Measurements from ENCODE around the gene KLHL20. TPM values are rescaled to one million over a fixed set of nuclear protein-coding genes. Genes with fewer than 3 reads are reported as not detected.

Gene KLHL20
- total and polyA plus RNA-seq, 2 of the 8 experiments (the other 6 are each of a cell fraction or from before 2014, with no cell fraction given), result 4.9 to 12.3 TPM

GRCh38 chr1:173744651-173745050 lies 29.9 kb downstream of the KLHL20 start:
- Histone ChIP-seq H4K8ac (ENCODE audit: extremely low read depth, insufficient read depth, low read length) (no peak overlapping the region), H3K23ac (ENCODE audit: insufficient read length) (no peak overlapping the region), H2AFZ (ENCODE audit: low read length) (no peak overlapping the region), H2BK20ac (ENCODE audit: low read length) (no peak overlapping the region), H2BK120ac (replicated peaks; ENCODE audit: low read depth, low read length) (no peak overlapping the region), H3K79me2 (ENCODE audit: control insufficient read depth in 1 of 2, insufficient read depth in 2 of 2, low read length in 2 of 2) (peaks cover 0 to 2% of the 10 kb centered on the region in 2 experiments; a peak in 1 of 4 replicates), H3K18ac (ENCODE audit: extremely low read depth, low read length) (no peak overlapping the region), H2AK5ac (ENCODE audit: low read depth, low read length) (no peak overlapping the region), H3K4me3 (ENCODE audit: extremely low read depth in 1 of 4, insufficient read depth in 2 of 4, low read depth in 3 of 4, low read length in 4 of 4) (no peak overlapping the region), H3K56ac (replicated peaks; ENCODE audit: insufficient read length, low read depth, low read length) (no peak overlapping the region), H3K9me3 (ENCODE audit: insufficient read depth in 2 of 2, low read depth in 1 of 2, low read length in 1 of 2) (no peaks in the 10 kb centered on the region), H2BK12ac (ENCODE audit: low read depth, low read length) (no peak overlapping the region), H3K4me2 (ENCODE audit: insufficient read depth in 1 of 2, low read depth in 2 of 2, low read length in 2 of 2) (no peak overlapping the region), H3K4me1 (replicated peaks in 1 of 4; ENCODE audit: control insufficient read depth in 3 of 4, insufficient read depth in 4 of 4, low read length in 3 of 4) (no peaks in the 10 kb centered on the region), H3K36me3 (ENCODE audit: control insufficient read depth in 2 of 4, insufficient read depth in 4 of 4, low read length in 3 of 4) (no peaks in the 10 kb centered on the region), H3K14ac (ENCODE audit: insufficient read length) (no peak overlapping the region), H3K27me3 (replicated peaks in 1 of 4; ENCODE audit: control insufficient read depth in 3 of 4, extremely low read depth in 1 of 4, insufficient read depth in 3 of 4, low read length in 3 of 4) (no peaks in the 10 kb centered on the region), H3K23me2 (ENCODE audit: low read depth, low read length) (no peaks in the 10 kb centered on the region), H4K20me1 (replicated peaks in 1 of 2; ENCODE audit: control insufficient read depth in 1 of 2, insufficient read depth in 2 of 2, low read length in 2 of 2) (no peaks in the 10 kb centered on the region), H3K9ac (replicated peaks in 1 of 4; ENCODE audit: extremely low read depth in 1 of 4, low read depth in 3 of 4, low read length in 3 of 4) (no peak overlapping the region), H2BK5ac (ENCODE audit: low read depth, low read length) (no peak overlapping the region), H3K4ac (replicated peaks; ENCODE audit: insufficient read length, low read depth, low read length) (no peak overlapping the region), H3K79me1 (ENCODE audit: low read depth, low read length) (no peaks in the 10 kb centered on the region), H3K27ac (ENCODE audit: low read depth, low read length) (no peak overlapping the region), H4K91ac (replicated peaks; ENCODE audit: insufficient read length, low read length) (no peak overlapping the region), H4K5ac (ENCODE audit: insufficient read length, low read depth, low read length) (no peak overlapping the region), H2BK15ac (ENCODE audit: low read length) (no peak overlapping the region)
- DNase-seq (ENCODE audit: low read depth in 1 of 2, low spot score in 2 of 2) (no peak), FAIRE-seq (no peak)
- POLR2A ChIA-PET (ENCODE audit: partially characterized antibody), result no interaction called here
- CTCF ChIA-PET (ENCODE audit: partially characterized antibody), result no interaction called here
- TF ChIP-seq BRCA1 (IDR thresholded peaks at IDR 0.05; ENCODE audit: low read depth, low read length) (no peak), TAF7 (optimal IDR thresholded peaks at IDR 0.05; ENCODE audit: borderline replicate concordance, low read depth, low read length) (no peak), TAF1 (IDR thresholded peaks at IDR 0.05; ENCODE audit: low read depth, low read length) (no peak), GTF2F1 (IDR thresholded peaks at IDR 0.05; ENCODE audit: borderline replicate concordance, low read depth, low read length) (no peak), PHF8 (conservative IDR thresholded peaks at IDR 0.05; ENCODE audit: low read depth, low read length) (no peak), CHD2 (IDR thresholded peaks at IDR 0.05; ENCODE audit: low read length) (no peak), KDM5A (IDR thresholded peaks at IDR 0.05; ENCODE audit: low read length) (no peak), EGR1 (IDR thresholded peaks at IDR 0.05; ENCODE audit: borderline replicate concordance, low read depth, low read length) (no peak)
- 96% methylated on average over 2 of the region's 2 CpGs; no CpG with 5 or more reads in 1 of the 2 experiments for WGBS, 2 experiments (ENCODE audit: extremely low coverage in 1 of 2, insufficient coverage in 1 of 2, insufficient read length in 1 of 2, insufficient replicate concordance in 2 of 2, low coverage in 1 of 2, low lambda C conversion rate in 2 of 2, missing lambda C conversion rate in 1 of 2)

All from H1 (cell line).